Medulla oblongata (tissue), 1 donor: ENCODE measurements around the gene PRKCZ.

Source experiments
- DNase-seq: peaks from one replicate; pipeline ENCODE4 v3.0.0-alpha.2; 2015; ENCODE audit errors: extremely low spot score

Gene PRKCZ

DNA sequence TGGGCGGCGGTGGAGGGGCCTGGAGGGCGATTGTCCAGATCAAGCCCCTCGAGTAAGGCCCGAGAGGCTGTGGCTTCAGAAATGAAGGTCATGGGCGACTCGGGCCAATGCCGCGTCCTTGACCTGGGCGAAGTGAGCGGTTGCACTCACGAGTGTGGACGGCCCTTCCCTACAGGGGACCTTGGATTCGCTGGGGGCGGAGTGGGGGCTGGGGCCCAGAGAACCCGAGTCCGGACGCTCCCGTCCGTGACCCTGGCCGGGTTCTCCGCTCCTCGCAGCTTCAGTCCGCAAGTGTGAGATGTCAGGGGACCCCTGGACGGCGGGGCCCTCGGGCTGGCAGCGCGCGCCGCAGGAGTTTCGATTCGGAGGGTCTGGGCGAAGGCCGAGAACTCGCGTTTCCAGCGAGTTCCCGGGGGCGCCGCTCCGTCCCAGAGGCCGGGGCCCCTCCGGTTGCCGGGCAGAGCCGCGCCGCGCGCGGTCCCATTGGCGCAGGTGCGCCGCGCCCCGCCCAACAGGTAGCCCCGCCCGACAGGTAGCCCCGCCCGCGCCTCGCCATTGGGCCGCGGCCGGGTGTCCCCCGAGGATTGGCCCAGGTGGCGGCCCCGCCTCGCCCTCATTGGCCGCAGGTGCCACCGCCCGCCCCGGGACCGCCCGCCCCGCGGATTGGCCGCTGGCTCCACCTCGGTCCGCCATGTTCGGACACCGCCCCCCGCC lies at the start of gene PRKCZ:
Gene PRKCZ (plus strand): TSS at position 694 of the 714 bp plus-strand sequence. CDS start 220 bp downstream, outside the sequence.
- peak; percentile 21 for DNase-seq

DNA sequence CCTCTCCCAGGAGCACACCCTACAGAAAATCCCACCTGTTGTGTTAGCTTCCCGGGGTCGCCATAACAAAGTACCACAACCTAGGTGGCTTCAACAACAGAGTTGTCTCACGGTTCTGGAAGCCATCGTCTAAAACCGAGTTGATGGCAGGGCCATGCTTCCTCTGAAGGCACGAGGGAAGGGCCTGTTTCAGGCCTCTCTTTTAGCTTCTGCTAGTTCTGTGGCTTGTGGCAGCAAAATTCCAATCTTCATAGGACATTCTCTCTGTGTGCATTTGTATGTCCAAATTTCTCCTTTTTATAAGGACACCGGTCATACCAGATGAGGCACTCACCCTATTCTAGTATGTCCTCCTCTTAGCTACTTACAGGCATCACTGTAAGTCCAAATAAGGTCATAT lies 49.8 kb upstream of the PRKCZ start:
- DNase-seq: no peak

DNA sequence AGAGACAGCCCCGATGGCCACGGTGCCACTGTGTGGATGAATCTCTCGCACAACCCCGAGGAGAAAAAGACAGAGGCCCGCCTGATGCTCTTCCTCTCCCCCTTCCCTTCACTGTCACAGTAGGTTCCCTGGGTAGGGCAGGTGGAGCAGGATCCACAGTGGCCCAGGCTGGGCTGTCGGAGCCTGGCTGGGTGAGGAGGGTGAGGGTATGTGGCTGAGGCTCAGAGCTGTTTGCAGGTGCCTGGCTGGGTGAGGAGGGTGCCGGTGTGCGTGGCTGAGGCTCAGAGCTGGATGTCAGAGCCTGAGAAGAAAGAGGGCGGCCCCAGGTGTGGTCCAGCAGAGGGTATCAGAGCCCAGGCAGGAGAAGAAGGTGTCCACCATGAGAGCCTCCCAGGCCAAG lies 49.4 kb upstream of the PRKCZ start:
- DNase-seq: no peak

DNA sequence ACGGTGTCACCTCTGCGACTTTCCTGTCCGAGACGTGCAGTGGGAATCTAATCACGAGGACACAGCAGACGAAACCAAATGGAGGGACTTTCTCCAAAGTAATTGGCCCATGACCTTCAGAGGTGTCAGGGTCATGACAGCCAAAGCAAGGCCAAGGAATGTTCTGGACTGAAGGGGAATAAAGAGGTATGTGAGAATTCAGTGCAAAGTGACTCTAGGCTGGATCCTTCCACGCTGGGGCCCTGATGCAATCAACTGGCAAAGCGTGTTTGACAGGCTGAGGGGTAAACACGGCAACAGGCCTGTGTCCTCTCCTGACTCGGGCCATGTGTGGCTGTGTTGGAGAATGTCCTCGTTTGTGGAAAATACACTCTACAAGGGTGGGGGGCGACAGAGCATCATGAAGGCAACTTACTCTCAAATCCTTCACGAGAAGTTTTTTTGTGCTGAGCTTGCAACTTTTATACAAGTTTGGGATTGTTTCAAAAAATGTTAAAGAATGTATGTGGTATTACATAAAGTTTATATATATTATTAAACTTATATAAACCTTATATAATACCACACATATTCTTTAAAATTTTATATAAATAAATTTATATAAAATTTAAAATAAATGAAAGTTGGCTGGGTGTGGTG lies 48.3 kb upstream of the PRKCZ start:
- no peak for DNase-seq

DNA sequence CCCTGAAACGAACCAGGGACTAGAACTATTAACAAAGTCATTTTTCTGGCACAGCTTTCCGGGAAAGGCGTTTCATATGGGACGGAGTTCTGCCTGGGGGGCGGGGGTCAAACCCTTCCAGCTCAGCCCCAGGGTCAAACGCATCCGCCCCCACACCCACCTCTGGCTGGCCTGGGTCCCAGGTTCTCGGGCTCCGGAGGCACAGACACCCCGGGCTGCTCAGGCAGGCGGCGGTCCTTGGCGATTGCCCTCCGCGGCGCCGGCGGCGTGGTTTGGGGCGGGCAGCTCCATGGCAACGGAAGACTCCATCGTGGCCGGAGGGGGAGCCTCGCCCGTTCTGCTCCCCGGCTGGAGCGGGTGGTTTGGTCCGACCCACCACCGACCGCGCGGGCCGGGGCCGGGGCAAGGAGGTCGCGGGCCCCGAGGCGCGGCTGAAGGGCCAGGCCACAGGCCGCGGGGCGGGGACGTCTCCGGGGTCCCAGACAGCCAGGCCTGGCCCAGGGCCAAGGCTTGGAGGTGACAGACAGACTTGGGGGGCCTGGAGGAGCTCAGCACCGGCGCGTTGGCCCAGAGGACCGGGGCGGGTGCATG lies 46.6 kb upstream of the PRKCZ start, which contains the start of gene CFAP74:
Gene CFAP74 (minus strand): TSS at position 246 of the 591 bp plus-strand sequence. CDS start 12,830 bp downstream, outside the sequence.
- peak; percentile 25 for DNase-seq

DNA sequence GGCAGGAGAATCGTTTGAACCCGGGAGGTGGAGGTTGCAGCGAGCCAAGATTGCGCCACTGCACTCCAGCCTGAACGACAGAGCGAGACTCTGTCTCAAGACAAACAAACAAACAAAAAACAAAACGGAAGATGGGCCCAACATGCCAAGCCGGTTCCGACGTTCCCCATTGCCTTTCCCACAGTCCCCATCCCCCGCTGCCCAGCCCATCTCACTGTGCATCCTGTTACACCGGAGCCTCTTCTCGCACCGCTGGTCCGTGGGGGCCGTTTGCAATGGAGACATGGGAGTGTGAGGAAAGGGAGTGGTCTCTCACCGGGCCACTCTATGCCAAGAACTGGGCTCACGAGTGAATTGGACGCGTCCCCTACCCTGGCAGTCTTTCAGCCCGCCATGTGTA lies 45.4 kb upstream of the PRKCZ start:
- DNase-seq: no peak

DNA sequence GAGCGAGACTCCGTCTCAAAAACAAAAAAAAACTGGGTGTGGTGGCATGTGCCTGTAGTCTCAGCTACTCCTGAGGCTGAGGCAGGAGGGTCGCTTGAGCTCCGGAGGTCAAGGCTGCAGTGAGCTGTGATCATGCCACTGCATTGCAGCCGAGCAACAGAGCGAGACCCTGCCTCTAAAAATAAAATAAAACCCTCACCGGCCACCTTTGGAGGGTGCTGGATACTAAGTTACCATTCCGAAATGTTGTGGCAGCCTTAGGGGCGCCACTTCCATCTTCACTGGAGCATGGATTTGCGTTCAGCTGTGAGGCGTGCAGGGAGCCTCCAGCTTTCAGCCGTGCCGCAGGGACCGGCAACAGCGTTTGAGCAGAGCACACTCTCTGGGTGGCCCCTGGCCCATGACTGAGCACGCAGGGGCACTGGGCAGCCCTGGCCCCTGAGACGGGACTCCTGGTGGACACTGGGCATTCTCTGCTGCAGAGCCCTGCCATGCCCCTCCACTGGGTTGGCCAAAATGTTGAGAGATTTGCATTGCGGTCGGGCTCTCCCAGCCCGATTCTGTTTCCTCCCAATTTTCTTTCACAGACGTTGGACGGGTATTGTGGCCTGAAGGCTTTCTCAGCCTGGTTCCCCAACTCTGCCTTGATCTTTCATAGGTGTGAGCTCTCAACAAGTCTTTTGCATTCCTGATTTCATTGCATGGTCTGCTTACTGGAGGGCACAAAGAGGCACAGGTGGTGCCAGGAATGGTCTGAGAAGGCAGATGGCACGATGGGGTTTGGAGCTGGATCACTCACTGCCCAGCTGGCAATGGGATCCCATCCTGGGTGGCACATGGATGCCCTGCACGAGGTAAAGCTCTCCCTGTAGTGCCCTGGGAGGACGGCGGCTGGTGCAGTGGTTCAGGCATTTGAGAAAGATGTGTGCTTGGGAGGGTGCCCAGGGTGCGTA lies 40.8 kb upstream of the PRKCZ start:
- no peak for DNase-seq

DNA sequence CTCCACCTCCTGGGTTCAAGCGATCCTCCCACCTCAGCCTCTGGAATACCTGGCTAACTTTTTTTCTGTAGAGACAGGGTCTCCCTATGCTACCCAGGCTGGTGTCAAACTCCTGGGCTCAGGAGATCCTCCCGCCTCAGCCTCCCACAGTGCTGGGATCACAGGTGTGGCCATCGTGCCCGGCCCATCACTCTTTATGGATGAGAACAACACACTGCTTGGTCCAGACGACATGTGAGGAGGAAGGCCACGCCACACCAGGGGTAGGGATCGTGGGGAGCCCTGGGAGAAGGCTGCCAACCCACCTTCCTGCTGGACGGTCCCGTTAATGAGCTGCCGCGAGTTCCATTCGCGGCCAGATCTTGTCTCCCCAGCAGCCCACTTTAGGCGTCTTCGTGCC lies 36.0 kb upstream of the PRKCZ start:
- DNase-seq: no peak

DNA sequence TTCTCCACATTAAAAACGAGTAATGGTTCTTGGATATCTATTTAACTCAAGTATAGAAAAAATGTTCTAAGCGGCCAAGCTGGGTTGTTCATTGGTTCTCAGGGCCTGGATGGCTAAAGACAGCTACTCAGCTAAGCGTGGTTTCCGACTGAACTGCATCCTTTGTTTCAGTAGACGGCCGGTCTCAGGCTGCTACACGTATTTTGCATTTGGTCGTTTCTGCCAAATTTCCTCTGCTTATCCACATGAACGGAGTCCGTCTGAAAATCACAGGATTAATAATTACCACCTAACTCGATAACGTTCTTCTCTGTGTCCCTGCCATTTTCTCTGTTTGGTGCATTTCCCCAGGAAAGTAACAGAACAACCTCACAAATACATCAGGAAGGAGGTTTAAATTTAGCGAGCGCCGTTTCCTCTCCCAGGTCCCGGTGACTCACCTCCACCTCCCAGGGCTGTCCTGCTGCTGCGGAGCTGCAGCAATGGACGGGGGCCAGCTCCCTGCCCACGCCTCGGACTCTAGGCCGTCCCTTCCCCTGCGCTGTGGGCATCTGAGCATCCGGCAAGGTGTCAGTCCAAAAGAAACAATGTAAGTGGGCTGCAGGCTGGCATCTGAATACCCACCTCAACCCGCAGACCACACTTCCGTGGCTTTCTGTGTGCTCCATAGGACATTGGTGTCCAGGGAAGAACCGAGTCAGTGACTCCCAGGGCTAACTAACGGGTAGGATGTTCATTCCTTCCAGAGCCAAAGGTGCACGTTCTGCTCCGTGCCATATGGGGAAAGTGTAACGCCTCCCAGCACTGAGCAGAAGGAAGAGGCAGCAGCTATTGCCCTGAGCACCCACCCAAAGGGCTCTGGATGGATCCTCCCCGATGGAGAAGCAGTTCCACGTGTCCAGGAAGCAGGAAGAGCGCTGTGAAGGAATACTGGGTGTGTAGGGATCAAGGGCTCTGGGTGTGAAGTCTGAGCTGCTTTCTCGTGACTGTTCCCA lies 35.2 kb upstream of the PRKCZ start:
- DNase-seq: peak; percentile 11

DNA sequence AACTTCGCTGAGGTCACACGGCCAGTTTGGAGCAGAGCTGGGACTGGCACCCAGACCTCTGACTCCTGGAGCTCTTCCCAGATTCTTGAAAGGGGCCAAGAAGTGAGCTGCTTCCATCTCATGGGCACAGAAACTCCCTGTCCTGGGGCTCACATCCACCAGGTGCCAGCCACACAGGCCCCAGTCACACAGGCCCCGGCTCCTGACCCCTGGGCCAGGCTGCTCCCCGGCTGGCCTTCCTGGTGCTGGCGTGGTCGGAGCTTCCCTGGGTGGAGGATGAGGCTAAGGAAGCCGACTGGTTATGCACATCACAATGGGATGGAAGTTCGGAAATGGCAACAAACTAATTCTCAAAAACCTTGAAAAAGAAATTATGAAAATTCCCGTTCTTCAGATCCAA lies 34.1 kb upstream of the PRKCZ start:
- DNase-seq: peak; percentile 39

DNA sequence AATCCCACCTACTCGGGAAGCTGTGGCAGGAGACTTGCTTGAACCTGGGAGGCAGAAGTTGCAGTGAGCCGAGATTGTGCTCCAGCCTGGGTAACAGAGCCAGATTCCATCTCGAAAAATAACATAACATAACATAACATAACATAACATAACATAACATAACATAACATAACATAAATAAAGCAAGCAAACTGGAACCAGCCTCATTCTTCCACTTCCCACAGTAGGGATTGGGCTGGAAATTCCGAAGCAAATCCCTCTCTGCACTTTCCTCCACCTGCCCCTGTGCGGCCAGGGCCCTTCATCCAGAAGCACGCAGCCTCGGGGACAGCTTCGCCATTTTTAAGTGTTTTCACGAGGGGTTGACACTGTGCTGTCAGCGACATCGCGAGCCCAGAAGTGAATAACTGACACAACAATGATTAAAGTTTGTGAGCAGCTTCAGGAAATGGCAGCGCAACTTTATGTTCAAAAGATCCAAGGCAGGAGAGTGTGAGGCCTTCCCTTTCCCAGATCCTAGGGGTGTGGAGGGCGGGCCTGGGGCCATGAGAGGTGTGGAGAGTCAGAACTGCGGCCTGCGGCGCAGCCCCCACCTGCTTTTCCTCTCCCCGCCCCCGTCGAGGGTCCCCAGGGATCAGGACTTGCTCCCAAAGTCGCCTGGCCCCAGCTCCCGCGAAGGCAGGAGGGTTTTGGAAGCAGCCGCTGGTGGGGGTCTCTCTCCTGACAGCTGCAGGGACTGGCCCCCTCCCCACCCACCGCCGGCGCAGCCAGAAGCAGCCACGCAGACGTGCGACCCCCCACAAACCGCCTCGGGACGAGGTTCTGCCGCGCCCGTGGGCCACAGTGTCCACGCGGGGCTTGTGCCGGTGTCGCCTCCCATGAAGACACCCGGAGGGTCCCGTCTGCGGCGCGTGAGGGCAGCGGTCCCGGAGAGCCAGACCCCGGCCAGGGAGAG lies 31.7 kb upstream of the PRKCZ start:
- DNase-seq: no peak

DNA sequence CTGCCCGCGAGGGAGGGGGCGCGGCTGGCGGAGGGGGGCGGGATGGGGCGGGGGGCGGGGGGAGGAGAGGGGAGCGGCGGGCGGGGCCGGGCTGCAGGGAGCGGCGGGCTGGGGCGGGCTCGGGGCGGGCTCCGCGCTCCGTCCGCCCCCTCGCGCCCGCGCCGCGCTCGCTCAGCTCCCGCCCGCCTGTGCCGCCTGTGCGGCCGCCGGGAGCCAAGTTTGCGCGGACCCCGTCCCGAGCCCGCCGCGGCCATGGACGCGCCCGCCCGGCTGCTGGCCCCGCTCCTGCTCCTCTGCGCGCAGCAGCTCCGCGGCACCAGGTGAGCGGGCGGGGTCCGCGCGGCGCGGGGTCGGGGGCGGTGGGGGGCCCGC lies 31.1 kb upstream of the PRKCZ start, which contains the start of gene GABRD:
Gene GABRD (plus strand): TSS at position 174 of the 372 bp plus-strand sequence. CDS start 79 bp downstream, at position 253.
- no peak for DNase-seq

DNA sequence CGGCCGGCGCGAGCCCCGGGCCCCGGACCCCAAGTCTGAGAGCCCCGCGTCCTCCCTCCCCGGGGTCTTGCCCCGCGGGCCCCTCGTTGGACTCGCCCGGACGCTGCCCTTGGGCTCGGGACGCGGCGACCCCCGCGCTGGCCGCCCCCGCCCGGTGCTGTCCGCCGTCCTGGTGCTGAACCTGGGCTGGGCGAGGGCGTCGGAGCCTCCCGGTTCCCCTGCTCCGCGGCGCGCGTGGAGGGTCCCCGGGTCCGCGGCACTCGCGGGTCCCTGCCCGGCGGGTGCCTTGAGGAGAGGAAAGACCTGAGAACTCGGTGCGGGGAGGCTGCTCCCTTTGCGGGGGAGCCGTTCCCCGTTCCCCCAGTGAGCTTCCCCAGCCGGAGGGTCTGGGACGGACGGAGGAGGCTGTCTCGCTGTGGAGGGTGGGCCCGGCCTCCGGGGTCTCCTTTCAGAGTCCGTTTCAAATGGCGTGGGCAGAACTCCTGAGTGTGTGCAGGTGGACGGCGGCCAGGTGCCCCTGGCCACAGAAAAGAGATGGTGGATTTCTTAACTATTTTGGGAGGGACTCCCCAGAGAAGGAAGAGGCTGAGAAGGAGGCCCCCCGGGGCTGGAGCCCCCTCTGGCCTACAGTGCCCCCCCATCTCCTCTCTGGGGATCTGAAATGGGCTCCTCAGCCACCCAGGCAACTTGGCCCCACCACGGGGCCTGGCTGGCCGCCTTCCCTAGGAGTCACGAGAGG lies 30.5 kb upstream of the PRKCZ start:
- DNase-seq: no peak

DNA sequence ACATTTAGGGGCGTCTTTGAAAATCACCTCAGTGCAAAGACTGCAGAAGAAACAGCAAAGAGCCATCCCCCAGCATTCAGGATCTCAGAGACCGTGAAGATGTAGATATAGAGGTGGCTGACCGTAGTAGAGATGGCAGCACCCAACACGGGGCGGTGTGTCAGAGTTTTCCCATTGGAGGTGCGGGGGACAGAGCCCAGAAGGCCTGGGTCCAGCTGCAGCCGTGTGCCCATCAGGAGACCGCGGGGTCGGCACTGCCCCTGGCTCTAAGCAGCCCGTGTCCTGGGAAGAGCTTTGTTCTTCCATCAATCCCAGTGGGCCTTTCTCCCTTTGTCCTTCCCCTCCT lies 29.9 kb upstream of the PRKCZ start:
- no peak for DNase-seq

DNA sequence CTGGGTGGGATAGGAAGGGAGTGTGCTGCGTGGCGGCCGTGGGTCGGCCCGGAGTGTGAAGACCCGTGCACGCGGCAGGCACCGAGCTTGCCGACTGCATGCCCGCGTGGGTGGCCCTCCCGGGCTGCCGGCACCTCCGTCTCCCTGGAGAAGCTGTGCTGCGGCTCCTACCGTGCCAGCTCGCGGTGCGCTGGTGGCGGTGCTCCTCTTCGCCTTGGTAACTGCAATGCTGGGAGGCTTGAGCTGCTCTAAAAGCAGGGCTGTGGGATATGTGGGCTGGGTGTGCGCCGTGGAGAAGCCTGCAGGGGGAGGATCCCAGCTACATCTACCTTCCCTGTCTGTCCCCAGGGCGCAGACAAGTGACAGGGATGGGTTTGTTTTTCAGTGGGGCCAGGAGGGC lies 28.7 kb upstream of the PRKCZ start:
- no peak for DNase-seq

DNA sequence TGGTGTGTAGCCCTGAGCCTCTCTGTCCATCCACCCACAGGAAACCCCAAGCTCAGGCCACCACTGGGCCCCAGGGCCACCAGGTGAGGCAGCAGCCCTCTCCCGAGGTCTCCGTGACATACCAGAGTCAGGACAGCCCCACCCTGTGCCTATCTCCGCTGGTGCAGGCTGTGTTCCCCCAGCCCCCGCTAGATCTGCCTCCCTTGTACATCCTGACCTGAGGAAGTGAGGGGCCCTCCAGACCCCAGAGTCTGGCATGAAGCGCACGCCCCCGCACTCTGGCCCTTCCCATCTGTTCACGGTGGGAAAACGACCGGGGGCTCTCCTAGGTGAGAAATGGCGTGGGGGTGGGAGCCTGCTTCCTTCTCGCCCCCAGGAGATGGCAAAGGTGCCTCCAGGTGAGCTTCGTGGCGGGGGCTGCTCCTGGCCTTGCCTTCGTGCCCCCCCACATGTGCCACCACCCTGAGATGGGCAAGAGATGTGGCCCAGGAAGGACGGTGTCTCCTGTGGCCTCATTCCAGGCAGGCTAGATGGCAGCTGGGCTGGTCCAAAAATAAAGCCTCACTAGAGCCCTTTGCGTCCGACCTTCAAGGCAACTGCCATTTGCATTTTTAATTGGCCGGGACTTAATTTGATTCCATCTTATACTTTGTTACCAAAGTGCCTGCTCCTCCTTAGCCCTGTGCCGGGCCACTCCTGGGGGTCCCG lies 28.0 kb upstream of the PRKCZ start:
- no peak for DNase-seq

DNA sequence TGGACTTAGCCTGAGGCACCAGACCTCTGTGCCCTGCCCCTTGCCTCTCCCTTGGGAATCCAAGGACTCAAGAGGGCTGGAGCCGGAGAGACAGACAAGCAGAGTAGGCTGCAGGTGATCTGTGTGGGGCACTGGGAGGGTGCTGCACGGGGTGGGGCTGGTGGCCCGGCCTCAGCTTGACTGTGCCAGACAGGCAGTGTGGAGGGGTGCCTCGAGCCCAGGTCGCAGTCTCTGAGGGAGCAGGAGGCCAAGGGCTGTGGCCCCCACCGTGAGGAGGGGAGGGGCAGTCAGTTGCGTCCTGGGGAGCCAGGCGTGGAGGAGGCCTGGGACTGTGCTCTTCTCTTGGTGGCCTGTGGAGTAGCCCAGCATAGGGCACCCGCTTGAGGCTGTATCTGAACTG lies 27.0 kb upstream of the PRKCZ start:
- no peak for DNase-seq

DNA sequence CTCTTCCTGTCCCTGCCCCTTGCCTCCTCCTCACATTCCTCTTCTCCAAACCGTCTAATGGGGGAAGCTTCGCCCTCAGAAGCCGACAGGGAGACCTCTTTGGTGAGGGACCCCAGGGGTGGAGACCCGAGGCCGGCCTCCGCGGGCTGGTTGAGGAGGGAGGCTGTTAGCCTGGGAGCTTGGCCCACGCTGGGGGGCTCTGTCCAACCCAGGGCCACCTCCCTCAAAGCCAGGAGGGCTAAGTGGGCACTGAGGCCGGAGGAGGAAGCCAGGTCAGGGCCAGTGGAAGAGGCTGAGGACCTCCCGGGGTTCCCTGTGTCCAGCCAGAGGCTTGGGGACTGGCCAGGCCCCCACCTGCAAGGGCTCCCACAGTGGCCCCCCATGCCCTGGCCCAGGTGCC lies 25.8 kb upstream of the PRKCZ start:
- no peak for DNase-seq
